ENCODE measurements around the gene CCDC134.
"Not testable (repeated sequence)": the region's sequence is repeated elsewhere in the genome, so short reads cannot be mapped to it uniquely, and the experiment has no call there.

Gene CCDC134

GRCh38 chr22:41870081-41870480 lies 69.6 kb downstream of the CCDC134 start:
- H3K4me3 ChIP-seq (ENCODE audit: low read depth, low read length) = not testable (repeated sequence)

GRCh38 chr22:41870786-41871185 lies 70.3 kb downstream of the CCDC134 start:
- no peak overlapping the region for H3K4me3 ChIP-seq (ENCODE audit: low read depth, low read length)
- DNase-seq (ENCODE audit: low read depth) = no peak

More at GRCh38 chr22:41870081-41870480, 69.6 kb downstream of the CCDC134 start:
- not testable (repeated sequence) for DNase-seq (ENCODE audit: low read depth)

GRCh38 chr22:41873391-41873790 lies 72.9 kb downstream of the CCDC134 start:
- no peak for DNase-seq (ENCODE audit: low read depth)
- no peak overlapping the region for H3K4me3 ChIP-seq (ENCODE audit: low read depth, low read length)

- no peak overlapping the region for H3K4me3 ChIP-seq (ENCODE audit: low read depth, low read length)
- no peak for DNase-seq (ENCODE audit: low read depth)
These were observed 73.6 kb downstream of the CCDC134 start for GRCh38 chr22:41874090-41874489.

- DNase-seq (ENCODE audit: low read depth) = no peak
- H3K4me3 ChIP-seq (ENCODE audit: low read depth, low read length) = no peak overlapping the region
These were observed 75.2 kb downstream of the CCDC134 start for GRCh38 chr22:41875531-41876270.
